ENCODE results near the gene CCDC89. TPM values are rescaled to one million over a fixed set of nuclear protein-coding genes. Genes with fewer than 3 reads are reported as not detected.
"Not testable (repeated sequence)": the region's sequence is repeated elsewhere in the genome, so short reads cannot be mapped to it uniquely, and the experiment has no call there.

Gene CCDC89
- total and polyA plus RNA-seq, 4 donors, result 1.1 to 1.9 (median 1.6) TPM

GRCh38 chr11:85663753-85664614, 22.0 kb downstream of the CCDC89 start:
- Histone ChIP-seq H3K27ac (ENCODE audit: low read depth in 1 of 2, low read length in 2 of 2) (peak overlapping the region; percentile 92 to 99), H3K4me3 (ENCODE audit: low read length in 2 of 2) (peak overlapping the region; percentile 45 to 59), H3K27me3 (ENCODE audit: control insufficient read depth in 1 of 2, insufficient read depth in 2 of 2, low read length in 1 of 2) (no peaks in the 10 kb centered on the region), H3K9me3 (ENCODE audit: control insufficient read depth, low read length) (no peaks in the 10 kb centered on the region), H3K36me3 (ENCODE audit: control insufficient read depth in 1 of 2, insufficient read depth in 2 of 2, low read length in 1 of 2) (no peaks in the 10 kb centered on the region), H3K4me1 (ENCODE audit: control insufficient read depth in 1 of 2, insufficient read depth in 2 of 2, low read length in 2 of 2) (no peaks in the 10 kb centered on the region)
- ATAC-seq (ENCODE audit: low FRiP score) (peak; percentile 88), DNase-seq (peak; percentile 88 to 94)
- intact Hi-C loops (cut with DNase I), result loop anchor here in 1 of 2 donors (1.0 kb wide), 1 partner anchor 36 kb away; the partner anchor contains the start of gene TMEM126B
- WGBS, 2 donors, result 0% methylated on average over 72 to 73 of the region's 73 CpGs

GRCh38 chr11:85663080-85663752, 22.8 kb downstream of the CCDC89 start:
- Histone ChIP-seq H3K27me3 (ENCODE audit: control insufficient read depth in 1 of 2, insufficient read depth in 2 of 2, low read length in 1 of 2) (no peaks in the 10 kb centered on the region), H3K9me3 (ENCODE audit: control insufficient read depth, low read length) (no peaks in the 10 kb centered on the region), H3K4me3 (ENCODE audit: low read length in 2 of 2) (peak overlapping the region; percentile 45 to 59), H3K27ac (ENCODE audit: low read depth in 1 of 2, low read length in 2 of 2) (peak overlapping the region in 1 of 2 donors; percentile 91), H3K36me3 (ENCODE audit: control insufficient read depth in 1 of 2, insufficient read depth in 2 of 2, low read length in 1 of 2) (no peaks in the 10 kb centered on the region), H3K4me1 (ENCODE audit: control insufficient read depth in 1 of 2, insufficient read depth in 2 of 2, low read length in 2 of 2) (no peaks in the 10 kb centered on the region)
- intact Hi-C loops (cut with DNase I), result no loop called here
- 2 to 3% methylated on average over 10 of the region's 10 CpGs for WGBS, 2 donors
- DNase-seq, result no peak
- ATAC-seq (ENCODE audit: low FRiP score), result no peak

- ATAC-seq (ENCODE audit: low FRiP score) (no peak), DNase-seq (no peak)
- no peaks in the 10 kb centered on the region for H3K36me3 ChIP-seq (ENCODE audit: control insufficient read depth in 1 of 2, insufficient read depth in 2 of 2, low read length in 1 of 2)
- H3K4me1 ChIP-seq (ENCODE audit: control insufficient read depth in 1 of 2, insufficient read depth in 2 of 2, low read length in 2 of 2), result no peaks in the 10 kb centered on the region
- H3K9me3 ChIP-seq (ENCODE audit: control insufficient read depth, low read length), result no peaks in the 10 kb centered on the region
- H3K27me3 ChIP-seq (ENCODE audit: control insufficient read depth in 1 of 2, insufficient read depth in 2 of 2, low read length in 1 of 2), result no peaks in the 10 kb centered on the region
- intact Hi-C loops (cut with DNase I), result no loop called here
- no peak overlapping the region for H3K27ac ChIP-seq (ENCODE audit: low read depth in 1 of 2, low read length in 2 of 2)
- peak overlapping the region; percentile 27 to 40 for H3K4me3 ChIP-seq (ENCODE audit: low read length in 2 of 2)
- 2 to 3% methylated on average over 4 of the region's 4 CpGs for WGBS, 2 donors
Observed at GRCh38 chr11:85661972-85662664, 23.9 kb downstream of the CCDC89 start.

- Histone ChIP-seq H3K27ac (ENCODE audit: low read depth in 1 of 2, low read length in 2 of 2) (no peak overlapping the region), H3K27me3 (ENCODE audit: control insufficient read depth in 1 of 2, insufficient read depth in 2 of 2, low read length in 1 of 2) (no peaks in the 10 kb centered on the region), H3K4me3 (ENCODE audit: low read length in 2 of 2) (no peak overlapping the region), H3K9me3 (ENCODE audit: control insufficient read depth, low read length) (no peaks in the 10 kb centered on the region), H3K36me3 (ENCODE audit: control insufficient read depth in 1 of 2, insufficient read depth in 2 of 2, low read length in 1 of 2) (no peaks in the 10 kb centered on the region), H3K4me1 (ENCODE audit: control insufficient read depth in 1 of 2, insufficient read depth in 2 of 2, low read length in 2 of 2) (no peaks in the 10 kb centered on the region)
- DNase-seq (no peak), ATAC-seq (ENCODE audit: low FRiP score) (no peak)
- WGBS, 2 donors, result 13 to 24% methylated on average over 1 of the region's 1 CpG
- intact Hi-C loops (cut with DNase I), result no loop called here
Observed at GRCh38 chr11:85658180-85658579, 27.8 kb downstream of the CCDC89 start.

- intact Hi-C loops (cut with DNase I), result no loop called here
- 79 to 82% methylated on average over 1 of the region's 1 CpG for WGBS, 2 donors
- Histone ChIP-seq H3K36me3 (ENCODE audit: control insufficient read depth in 1 of 2, insufficient read depth in 2 of 2, low read length in 1 of 2) (no peaks in the 10 kb centered on the region), H3K27ac (ENCODE audit: low read depth in 1 of 2, low read length in 2 of 2) (no peak overlapping the region), H3K27me3 (ENCODE audit: control insufficient read depth in 1 of 2, insufficient read depth in 2 of 2, low read length in 1 of 2) (no peaks in the 10 kb centered on the region), H3K9me3 (ENCODE audit: control insufficient read depth, low read length) (no peaks in the 10 kb centered on the region), H3K4me1 (ENCODE audit: control insufficient read depth in 1 of 2, insufficient read depth in 2 of 2, low read length in 2 of 2) (no peaks in the 10 kb centered on the region), H3K4me3 (ENCODE audit: low read length in 2 of 2) (no peak overlapping the region)
- no peak for ATAC-seq (ENCODE audit: low FRiP score)
- no peak for DNase-seq
Observed at GRCh38 chr11:85656777-85657176, 29.2 kb downstream of the CCDC89 start.

GRCh38 chr11:85654343-85654742, 31.7 kb downstream of the CCDC89 start:
- H3K9me3 ChIP-seq (ENCODE audit: control insufficient read depth, low read length); H3K36me3 ChIP-seq (ENCODE audit: control insufficient read depth in 1 of 2, insufficient read depth in 2 of 2, low read length in 1 of 2); H3K4me1 ChIP-seq (ENCODE audit: control insufficient read depth in 1 of 2, insufficient read depth in 2 of 2, low read length in 2 of 2); ATAC-seq (ENCODE audit: low FRiP score); H3K4me3 ChIP-seq (ENCODE audit: low read length in 2 of 2); DNase-seq; intact Hi-C loops (cut with DNase I); H3K27me3 ChIP-seq (ENCODE audit: control insufficient read depth in 1 of 2, insufficient read depth in 2 of 2, low read length in 1 of 2); H3K27ac ChIP-seq (ENCODE audit: low read depth in 1 of 2, low read length in 2 of 2): not testable (repeated sequence)
- WGBS, 2 donors, result 92 to 95% methylated on average over 4 of the region's 4 CpGs

GRCh38 chr11:85652786-85653447, 33.1 kb downstream of the CCDC89 start:
- WGBS, 2 donors, result 56% methylated on average over 3 of the region's 3 CpGs
- DNase-seq, result no peak
- H3K4me1 ChIP-seq (ENCODE audit: control insufficient read depth in 1 of 2, insufficient read depth in 2 of 2, low read length in 2 of 2), result no peaks in the 10 kb centered on the region
- peaks cover 0 to 2% of the 10 kb centered on the region in 2 donors for H3K36me3 ChIP-seq (ENCODE audit: control insufficient read depth in 1 of 2, insufficient read depth in 2 of 2, low read length in 1 of 2)
- intact Hi-C loops (cut with DNase I), result no loop called here
- ATAC-seq (ENCODE audit: low FRiP score), result no peak
- no peak overlapping the region for H3K4me3 ChIP-seq (ENCODE audit: low read length in 2 of 2)
- H3K27ac ChIP-seq (ENCODE audit: low read depth in 1 of 2, low read length in 2 of 2), result no peak overlapping the region
- H3K27me3 ChIP-seq (ENCODE audit: control insufficient read depth in 1 of 2, insufficient read depth in 2 of 2, low read length in 1 of 2), result no peaks in the 10 kb centered on the region
- H3K9me3 ChIP-seq (ENCODE audit: control insufficient read depth, low read length), result no peaks in the 10 kb centered on the region

GRCh38 chr11:85651118-85651517, 34.9 kb downstream of the CCDC89 start:
- WGBS, 2 donors, result 85 to 87% methylated on average over 1 of the region's 1 CpG
- intact Hi-C loops (cut with DNase I), result no loop called here

More at GRCh38 chr11:85651118-85651517, 34.9 kb downstream of the CCDC89 start:
- Histone ChIP-seq H3K27ac (ENCODE audit: low read depth in 1 of 2, low read length in 2 of 2) (no peak overlapping the region), H3K4me1 (ENCODE audit: control insufficient read depth in 1 of 2, insufficient read depth in 2 of 2, low read length in 2 of 2) (no peaks in the 10 kb centered on the region), H3K27me3 (ENCODE audit: control insufficient read depth in 1 of 2, insufficient read depth in 2 of 2, low read length in 1 of 2) (no peaks in the 10 kb centered on the region), H3K36me3 (ENCODE audit: control insufficient read depth in 1 of 2, insufficient read depth in 2 of 2, low read length in 1 of 2) (peaks cover 0 to 2% of the 10 kb centered on the region in 2 donors), H3K9me3 (ENCODE audit: control insufficient read depth, low read length) (no peaks in the 10 kb centered on the region), H3K4me3 (ENCODE audit: low read length in 2 of 2) (no peak overlapping the region)
- DNase-seq (no peak), ATAC-seq (ENCODE audit: low FRiP score) (no peak)
